Chondrocyte (in vitro differentiated cells): ENCODE results near the gene AKAP10. TPM values are rescaled to one million over a fixed set of nuclear protein-coding genes. Genes with fewer than 3 reads are reported as not detected.
A peak's percentile ranks its signal among the peaks of the same experiment; 100 is the strongest.

Experiments
- DNase-seq: peaks from one replicate; pipeline ENCODE4 v3.0.0; 2021; ENCODE audit warnings: mixed read lengths, low spot score
- H3K27ac Mint-ChIP-seq: one replicate; pipeline ENCODE4 v1.8.0; 2021; ENCODE audit warnings: mild to moderate bottlenecking, moderate library complexity, mixed read lengths; ENCODE audit not compliant: unreplicated experiment
- H3K27me3 Mint-ChIP-seq: 2 replicates; pipeline ENCODE4 v1.8.0; 2021; ENCODE audit warnings: low read depth, mixed read lengths
- H3K36me3 Mint-ChIP-seq: 2 replicates; pipeline ENCODE4 v1.8.0; 2021; ENCODE audit warnings: low read depth, mixed read lengths
- H3K4me1 Mint-ChIP-seq: 2 replicates; pipeline ENCODE4 v1.8.0; 2021; ENCODE audit warnings: low read depth, mild to moderate bottlenecking, mixed read lengths
- H3K4me3 Mint-ChIP-seq: one replicate; pipeline ENCODE4 v1.8.0; 2021; ENCODE audit warnings: mild to moderate bottlenecking, moderate library complexity, mixed read lengths; ENCODE audit not compliant: unreplicated experiment
- H3K9me3 Mint-ChIP-seq: 2 replicates; pipeline ENCODE4 v1.8.0; 2021; ENCODE audit warnings: low read depth, mixed read lengths
- CTCF ChIP-seq: fragments of 200-600 bp; sonication (generic); IDR thresholded peaks from 2 replicates; pipeline ENCODE4 v1.5.0; 2021; ENCODE audit warnings: antibody characterized with exemption, mild to moderate bottlenecking, moderate library complexity
- total RNA-seq: library from RNA; stranded (reverse); gene quantifications from 3 replicates; pipeline ENCODE4 v1.2.1, GENCODE V29; 2021

The AKAP10 gene
- total RNA-seq, 1 donor from 2014 or later: 25.7 TPM

- no peak for DNase-seq
- H3K36me3 Mint-ChIP-seq: no peaks in the 10 kb centered on the region
- H3K4me3 Mint-ChIP-seq: no peak overlapping the region
- peaks cover 5% of the 10 kb centered on the region for H3K27me3 Mint-ChIP-seq
- H3K4me1 Mint-ChIP-seq: no peaks in the 10 kb centered on the region
- no peak for TF ChIP-seq CTCF
- H3K9me3 Mint-ChIP-seq: no peaks in the 10 kb centered on the region
- H3K27ac Mint-ChIP-seq: no peak overlapping the region
These were observed 94.0 kb downstream of the AKAP10 start for GRCh38 chr17:19883537-19884215.

- peaks cover 5% of the 10 kb centered on the region for H3K27me3 Mint-ChIP-seq
- no peak overlapping the region for H3K27ac Mint-ChIP-seq
- TF ChIP-seq CTCF: no peak
- no peaks in the 10 kb centered on the region for H3K9me3 Mint-ChIP-seq
- no peak for DNase-seq
- no peak overlapping the region for H3K4me3 Mint-ChIP-seq
- H3K4me1 Mint-ChIP-seq: no peaks in the 10 kb centered on the region
- H3K36me3 Mint-ChIP-seq: peaks cover 1% of the 10 kb centered on the region
These were observed 97.2 kb downstream of the AKAP10 start for GRCh38 chr17:19880393-19880792.

GRCh38 chr17:19877364-19877945 is 100.2 kb downstream of the AKAP10 start:
- peaks cover 5% of the 10 kb centered on the region for H3K27me3 Mint-ChIP-seq
- H3K36me3 Mint-ChIP-seq: peaks cover 1% of the 10 kb centered on the region
- no peaks in the 10 kb centered on the region for H3K9me3 Mint-ChIP-seq
- no peak overlapping the region for H3K4me3 Mint-ChIP-seq
- H3K4me1 Mint-ChIP-seq: no peaks in the 10 kb centered on the region
- H3K27ac Mint-ChIP-seq: no peak overlapping the region
- TF ChIP-seq CTCF: no peak
- no peak for DNase-seq

- peak; percentile 55 for DNase-seq
- Mint-ChIP-seq H3K27ac (no peak overlapping the region), H3K4me3 (no peak overlapping the region), H3K9me3 (no peaks in the 10 kb centered on the region), H3K4me1 (no peaks in the 10 kb centered on the region), H3K36me3 (peaks cover 1% of the 10 kb centered on the region), H3K27me3 (peaks cover 5% of the 10 kb centered on the region)
- TF ChIP-seq CTCF: no peak
These were observed 101.0 kb downstream of the AKAP10 start for GRCh38 chr17:19876529-19877161.

GRCh38 chr17:19874256-19874655 is 103.4 kb downstream of the AKAP10 start:
- no peak overlapping the region for H3K4me3 Mint-ChIP-seq
- no peaks in the 10 kb centered on the region for H3K9me3 Mint-ChIP-seq
- H3K27me3 Mint-ChIP-seq: peaks cover 1% of the 10 kb centered on the region

More at GRCh38 chr17:19874256-19874655, 103.4 kb downstream of the AKAP10 start:
- Mint-ChIP-seq H3K36me3 (peaks cover 1% of the 10 kb centered on the region), H3K27ac (no peak overlapping the region), H3K4me1 (no peaks in the 10 kb centered on the region)
- TF ChIP-seq CTCF: no peak
- peak; percentile 55 for DNase-seq
